ENCODE results near the gene GRIK4.

GRCh38 chr11:120828847-120829246 is 317.3 kb downstream of the GRIK4 start:
- TF ChIP-seq CTCF (IDR thresholded peaks at IDR 0.05) (no peak), POLR2A (IDR thresholded peaks at IDR 0.05) (no peak)
